Measurements from ENCODE around the gene GOSR2. TPM values are rescaled to one million over a fixed set of nuclear protein-coding genes. Genes with fewer than 3 reads are reported as not detected.
A peak's percentile ranks its signal among the peaks of the same experiment; 100 is the strongest.

Gene GOSR2
- total and polyA plus RNA-seq, 2 of the 8 experiments (the other 6 are each of a cell fraction or from before 2014, with no cell fraction given) = 28.2 to 36.2 TPM

GRCh38 chr17:46910179-46910927 lies 12.6 kb upstream of the GOSR2 start:
- Histone ChIP-seq H3K9me3 (ENCODE audit: insufficient read depth in 2 of 2, low read depth in 1 of 2, low read length in 1 of 2) (no peaks in the 10 kb centered on the region), H2AFZ (ENCODE audit: low read length) (no peak overlapping the region), H4K8ac (ENCODE audit: extremely low read depth, insufficient read depth, low read length) (no peak overlapping the region), H3K14ac (ENCODE audit: insufficient read length) (no peak overlapping the region), H3K18ac (ENCODE audit: extremely low read depth, low read length) (no peak overlapping the region), H3K4me1 (replicated peaks in 1 of 4; ENCODE audit: control insufficient read depth in 3 of 4, insufficient read depth in 4 of 4, low read length in 3 of 4) (peaks cover 0 to 5% (median 2%) of the 10 kb centered on the region in 4 experiments; a peak in 4 of 7 replicates), H3K36me3 (ENCODE audit: control insufficient read depth in 2 of 4, insufficient read depth in 4 of 4, low read length in 3 of 4) (no peaks in the 10 kb centered on the region), H2BK15ac (ENCODE audit: low read length) (0 out of 2 replicates have a peak overlapping the region, but pooled peaks have one; percentile 8), H2BK20ac (ENCODE audit: low read length) (no peak overlapping the region; the same call in 1 of the 2 replicates), H2BK5ac (ENCODE audit: low read depth, low read length) (no peak overlapping the region), H3K4me2 (ENCODE audit: insufficient read depth in 1 of 2, low read depth in 2 of 2, low read length in 2 of 2) (no peak overlapping the region), H3K4me3 (ENCODE audit: extremely low read depth in 1 of 4, insufficient read depth in 2 of 4, low read depth in 3 of 4, low read length in 4 of 4) (no peak overlapping the region), H3K23ac (ENCODE audit: insufficient read length) (no peak overlapping the region), H3K56ac (replicated peaks; ENCODE audit: insufficient read length, low read depth, low read length) (no peak overlapping the region), H3K79me1 (ENCODE audit: low read depth, low read length) (no peaks in the 10 kb centered on the region), H4K91ac (replicated peaks; ENCODE audit: insufficient read length, low read length) (no peak overlapping the region), H3K23me2 (ENCODE audit: low read depth, low read length) (no peaks in the 10 kb centered on the region; the same call in 1 of the 2 replicates), H4K5ac (ENCODE audit: insufficient read length, low read depth, low read length) (no peak overlapping the region), H3K9ac (replicated peaks in 1 of 4; ENCODE audit: extremely low read depth in 1 of 4, low read depth in 3 of 4, low read length in 3 of 4) (no peak overlapping the region), H2BK120ac (replicated peaks; ENCODE audit: low read depth, low read length) (no peak overlapping the region), H2BK12ac (ENCODE audit: low read depth, low read length) (no peak overlapping the region), H2AK5ac (ENCODE audit: low read depth, low read length) (no peak overlapping the region), H4K20me1 (replicated peaks in 1 of 2; ENCODE audit: control insufficient read depth in 1 of 2, insufficient read depth in 2 of 2, low read length in 2 of 2) (no peaks in the 10 kb centered on the region), H3K79me2 (ENCODE audit: control insufficient read depth in 1 of 2, insufficient read depth in 2 of 2, low read length in 2 of 2) (no peaks in the 10 kb centered on the region), H3K27ac (ENCODE audit: low read depth, low read length) (no peak overlapping the region), H3K4ac (replicated peaks; ENCODE audit: insufficient read length, low read depth, low read length) (no peak overlapping the region), H3K27me3 (replicated peaks in 1 of 4; ENCODE audit: control insufficient read depth in 3 of 4, extremely low read depth in 1 of 4, insufficient read depth in 3 of 4, low read length in 3 of 4) (no peaks in the 10 kb centered on the region)
- POLR2A ChIA-PET (ENCODE audit: partially characterized antibody) = no interaction called here
- CTCF ChIA-PET (ENCODE audit: partially characterized antibody) = interaction anchor here (0.8 to 1.3 kb wide), 3 partner anchors 11 to 32 kb away, joined by 3 to 4 read pairs (median 3); no protein-coding TSS in a partner anchor
- no peak for DNase-seq (ENCODE audit: low read depth in 1 of 2, low spot score in 2 of 2)
- WGBS, 2 experiments (ENCODE audit: extremely low coverage in 1 of 2, insufficient coverage in 1 of 2, insufficient read length in 1 of 2, insufficient replicate concordance in 2 of 2, low coverage in 1 of 2, low lambda C conversion rate in 2 of 2, missing lambda C conversion rate in 1 of 2) = 79% methylated on average over 10 of the region's 10 CpGs; no CpG with 5 or more reads in 1 of the 2 experiments
- no peak for FAIRE-seq
- TF ChIP-seq CHD1 (IDR thresholded peaks at IDR 0.05; ENCODE audit: low read depth, low read length) = no peak
- no peak for TF ChIP-seq SP1 (IDR thresholded peaks at IDR 0.05; ENCODE audit: low read depth, low read length)
- TF ChIP-seq ASH2L (IDR thresholded peaks at IDR 0.05; ENCODE audit: low read length) = no peak
- TF ChIP-seq SIX5 (IDR thresholded peaks at IDR 0.05; ENCODE audit: low read depth, low read length) = no peak
- no peak for TF ChIP-seq YY1 (IDR thresholded peaks at IDR 0.05; ENCODE audit: low read depth, low read length)
- TF ChIP-seq RAD21 (IDR thresholded peaks at IDR 0.05 in 1 of 2, conservative IDR thresholded peaks at IDR 0.05 in 1 of 2; ENCODE audit: low read depth in 2 of 2, low read length in 2 of 2) = no peak
- TF ChIP-seq HDAC6 (IDR thresholded peaks at IDR 0.05; ENCODE audit: low read depth, low read length) = no peak
- no peak for TF ChIP-seq SP2 (IDR thresholded peaks at IDR 0.05; ENCODE audit: low read length)
- no peak for TF ChIP-seq MAX (IDR thresholded peaks at IDR 0.05)
- no peak for TF ChIP-seq ZNF274 (IDR thresholded peaks at IDR 0.05; ENCODE audit: borderline replicate concordance, extremely low read depth, low read length)
- no peak for TF ChIP-seq POLR2AphosphoS5 (IDR thresholded peaks at IDR 0.05; ENCODE audit: low read depth, low read length)
- TF ChIP-seq TCF12 (IDR thresholded peaks at IDR 0.05; ENCODE audit: low read depth, low read length) = no peak
- TF ChIP-seq SIRT6 (IDR thresholded peaks at IDR 0.05; ENCODE audit: low read length) = no peak
- no peak for TF ChIP-seq BACH1 (IDR thresholded peaks at IDR 0.05; ENCODE audit: low read length)
